Activated naive CD8-positive, alpha-beta T cell (primary cell): Measurements from ENCODE around the gene ZIC5.
"Not testable (repeated sequence)": the region's sequence is repeated elsewhere in the genome, so short reads cannot be mapped to it uniquely, and the experiment has no call there.

Experiments
- H3K27ac Mint-ChIP-seq: one replicate; pipeline ENCODE4 v1.8.0; 2021; ENCODE audit warnings: mixed read lengths
- H3K27me3 Mint-ChIP-seq: one replicate; pipeline ENCODE4 v1.8.0; 2021; ENCODE audit warnings: mixed read lengths
- H3K36me3 Mint-ChIP-seq: one replicate; pipeline ENCODE4 v1.8.0; 2021; ENCODE audit warnings: mixed read lengths
- H3K4me1 Mint-ChIP-seq: one replicate; pipeline ENCODE4 v1.8.0; 2021; ENCODE audit warnings: low read depth, mixed read lengths
- H3K4me3 Mint-ChIP-seq: one replicate; pipeline ENCODE4 v1.8.0; 2021; ENCODE audit warnings: mild to moderate bottlenecking, mixed read lengths
- H3K9me3 Mint-ChIP-seq: one replicate; pipeline ENCODE4 v1.8.0; 2021; ENCODE audit warnings: low read depth, mixed read lengths

The ZIC5 gene

GRCh38 chr13:99962242-99962641, 9.3 kb downstream of the ZIC5 start:
- no peaks in the 10 kb centered on the region for H3K36me3 Mint-ChIP-seq
- no peaks in the 10 kb centered on the region for H3K9me3 Mint-ChIP-seq
- peaks cover 18% of the 10 kb centered on the region for H3K4me1 Mint-ChIP-seq
- peaks cover 58% of the 10 kb centered on the region for H3K27me3 Mint-ChIP-seq
- H3K4me3 Mint-ChIP-seq: no peak overlapping the region
- H3K27ac Mint-ChIP-seq: no peak overlapping the region

GRCh38 chr13:99961636-99962035, 9.9 kb downstream of the ZIC5 start:
- Mint-ChIP-seq H3K36me3 (no peaks in the 10 kb centered on the region), H3K27ac (no peak overlapping the region), H3K27me3 (peaks cover 58% of the 10 kb centered on the region), H3K4me3 (no peak overlapping the region), H3K4me1 (peaks cover 20% of the 10 kb centered on the region), H3K9me3 (no peaks in the 10 kb centered on the region)

GRCh38 chr13:99960663-99961311, 10.8 kb downstream of the ZIC5 start:
- H3K4me1 Mint-ChIP-seq: peaks cover 28% of the 10 kb centered on the region
- peaks cover 53% of the 10 kb centered on the region for H3K27me3 Mint-ChIP-seq

GRCh38 chr13:99959540-99960230, 11.9 kb downstream of the ZIC5 start:
- Mint-ChIP-seq H3K4me3 (peak overlapping the region; percentile 75), H3K36me3 (no peaks in the 10 kb centered on the region), H3K9me3 (no peaks in the 10 kb centered on the region), H3K27me3 (peaks cover 53% of the 10 kb centered on the region), H3K4me1 (peaks cover 28% of the 10 kb centered on the region), H3K27ac (no peak overlapping the region)

More at GRCh38 chr13:99960663-99961311, 10.8 kb downstream of the ZIC5 start:
- Mint-ChIP-seq H3K4me3 (no peak overlapping the region), H3K27ac (no peak overlapping the region), H3K9me3 (no peaks in the 10 kb centered on the region), H3K36me3 (no peaks in the 10 kb centered on the region)

- Mint-ChIP-seq H3K27ac (no peak overlapping the region), H3K27me3 (peaks cover 52% of the 10 kb centered on the region), H3K4me3 (peak overlapping the region; percentile 65)
These were observed 12.4 kb downstream of the ZIC5 start for GRCh38 chr13:99959127-99959539.

GRCh38 chr13:99958406-99959126, 13.0 kb downstream of the ZIC5 start:
- Mint-ChIP-seq H3K36me3 (no peaks in the 10 kb centered on the region), H3K27ac (no peak overlapping the region), H3K4me3 (peak overlapping the region; percentile 65), H3K9me3 (no peaks in the 10 kb centered on the region), H3K4me1 (peaks cover 28% of the 10 kb centered on the region), H3K27me3 (peaks cover 52% of the 10 kb centered on the region)

More at GRCh38 chr13:99959127-99959539, 12.4 kb downstream of the ZIC5 start:
- H3K36me3 Mint-ChIP-seq: no peaks in the 10 kb centered on the region
- H3K4me1 Mint-ChIP-seq: peaks cover 28% of the 10 kb centered on the region
- no peaks in the 10 kb centered on the region for H3K9me3 Mint-ChIP-seq

- Mint-ChIP-seq H3K4me3 (peak overlapping the region; percentile 76), H3K4me1 (peaks cover 28% of the 10 kb centered on the region), H3K27me3 (peaks cover 45% of the 10 kb centered on the region), H3K27ac (no peak overlapping the region), H3K36me3 (no peaks in the 10 kb centered on the region), H3K9me3 (no peaks in the 10 kb centered on the region)
These were observed 14.9 kb downstream of the ZIC5 start for GRCh38 chr13:99956473-99957349.

- Mint-ChIP-seq H3K27me3 (peaks cover 41% of the 10 kb centered on the region), H3K9me3 (no peaks in the 10 kb centered on the region), H3K36me3 (peaks cover 3% of the 10 kb centered on the region), H3K4me3 (peak overlapping the region; percentile 76), H3K27ac (no peak overlapping the region), H3K4me1 (peaks cover 28% of the 10 kb centered on the region)
These were observed 15.7 kb downstream of the ZIC5 start for GRCh38 chr13:99955747-99956472.

- peaks cover 38% of the 10 kb centered on the region for H3K27me3 Mint-ChIP-seq
- no peaks in the 10 kb centered on the region for H3K9me3 Mint-ChIP-seq
- no peak overlapping the region for H3K27ac Mint-ChIP-seq
- peaks cover 3% of the 10 kb centered on the region for H3K36me3 Mint-ChIP-seq
- peaks cover 27% of the 10 kb centered on the region for H3K4me1 Mint-ChIP-seq
- no peak overlapping the region for H3K4me3 Mint-ChIP-seq
These were observed 16.3 kb downstream of the ZIC5 start for GRCh38 chr13:99955107-99955746.

- H3K4me3 Mint-ChIP-seq: no peak overlapping the region
- no peaks in the 10 kb centered on the region for H3K9me3 Mint-ChIP-seq
- peaks cover 3% of the 10 kb centered on the region for H3K36me3 Mint-ChIP-seq
- peaks cover 33% of the 10 kb centered on the region for H3K27me3 Mint-ChIP-seq
- H3K27ac Mint-ChIP-seq: no peak overlapping the region
- peaks cover 13% of the 10 kb centered on the region for H3K4me1 Mint-ChIP-seq
These were observed 18.3 kb downstream of the ZIC5 start for GRCh38 chr13:99953138-99953755.

GRCh38 chr13:99951666-99952065, 19.9 kb downstream of the ZIC5 start:
- not testable (repeated sequence) for H3K4me1 Mint-ChIP-seq, H3K27ac Mint-ChIP-seq, H3K36me3 Mint-ChIP-seq, H3K9me3 Mint-ChIP-seq, H3K4me3 Mint-ChIP-seq
- peaks cover 37% of the 10 kb centered on the region for H3K27me3 Mint-ChIP-seq

GRCh38 chr13:99949679-99950413, 21.7 kb downstream of the ZIC5 start:
- Mint-ChIP-seq H3K27me3 (peaks cover 33% of the 10 kb centered on the region), H3K9me3 (no peaks in the 10 kb centered on the region), H3K4me1 (no peaks in the 10 kb centered on the region), H3K36me3 (peaks cover 5% of the 10 kb centered on the region), H3K27ac (no peak overlapping the region), H3K4me3 (no peak overlapping the region)
